SH-SY5Y (cell line): ENCODE measurements around the gene EYA2.

ENCODE experiments used
- GATA2 ChIP-seq: IDR thresholded peaks from 2 replicates; pipeline ENCODE4 v1.6.1; 2011; ENCODE audit warnings: mild to moderate bottlenecking, low read depth, low read length
- GATA3 ChIP-seq: IDR thresholded peaks from 2 replicates; pipeline ENCODE4 v1.6.1; 2011; ENCODE audit warnings: low read depth, mild to moderate bottlenecking, low read length, moderate library complexity

DNA sequence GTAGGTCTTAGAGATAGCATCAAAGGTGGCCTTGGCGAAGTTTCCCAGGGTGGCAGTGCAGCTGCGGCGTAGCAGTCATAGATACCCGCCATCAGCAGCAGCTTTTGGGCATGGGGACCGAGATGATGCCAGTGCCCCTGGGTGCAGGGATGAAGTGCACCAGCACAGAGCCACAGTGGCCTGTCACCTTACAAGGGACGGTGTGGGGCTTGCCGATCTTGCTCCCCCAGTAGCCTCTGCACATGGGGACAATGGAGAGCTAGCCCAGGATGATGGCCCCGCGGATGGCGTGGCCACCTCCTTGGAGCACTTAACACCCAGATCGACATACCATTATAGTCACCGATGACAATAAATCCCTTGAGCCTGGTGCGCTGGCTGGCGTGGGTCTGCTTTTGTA is 266.3 kb downstream of the EYA2 start:
- TF ChIP-seq GATA2 = no peak
- no peak for TF ChIP-seq GATA3
